ENCODE data around the gene PASK.

DNA sequence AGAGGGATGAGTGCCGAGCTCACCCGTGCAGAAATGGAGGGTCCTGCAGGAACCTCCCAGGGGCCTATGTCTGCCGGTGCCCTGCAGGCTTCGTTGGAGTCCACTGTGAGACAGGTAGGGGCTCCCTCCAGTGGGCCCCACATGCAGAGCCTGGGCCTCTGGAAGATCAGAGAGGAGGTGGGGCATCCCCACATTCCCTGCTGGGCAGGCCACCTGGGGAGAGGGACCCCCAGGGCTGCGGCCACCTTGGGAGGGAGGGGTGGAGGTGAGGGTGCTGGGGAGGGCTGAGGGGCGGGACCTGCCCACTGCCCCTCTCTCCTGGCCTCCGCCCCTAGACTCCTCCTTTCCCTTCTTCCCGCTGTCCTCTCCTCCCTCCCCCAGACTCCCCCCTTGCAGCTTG lies 85.7 kb downstream of the PASK start:
- TF ChIP-seq, protein P1, sequence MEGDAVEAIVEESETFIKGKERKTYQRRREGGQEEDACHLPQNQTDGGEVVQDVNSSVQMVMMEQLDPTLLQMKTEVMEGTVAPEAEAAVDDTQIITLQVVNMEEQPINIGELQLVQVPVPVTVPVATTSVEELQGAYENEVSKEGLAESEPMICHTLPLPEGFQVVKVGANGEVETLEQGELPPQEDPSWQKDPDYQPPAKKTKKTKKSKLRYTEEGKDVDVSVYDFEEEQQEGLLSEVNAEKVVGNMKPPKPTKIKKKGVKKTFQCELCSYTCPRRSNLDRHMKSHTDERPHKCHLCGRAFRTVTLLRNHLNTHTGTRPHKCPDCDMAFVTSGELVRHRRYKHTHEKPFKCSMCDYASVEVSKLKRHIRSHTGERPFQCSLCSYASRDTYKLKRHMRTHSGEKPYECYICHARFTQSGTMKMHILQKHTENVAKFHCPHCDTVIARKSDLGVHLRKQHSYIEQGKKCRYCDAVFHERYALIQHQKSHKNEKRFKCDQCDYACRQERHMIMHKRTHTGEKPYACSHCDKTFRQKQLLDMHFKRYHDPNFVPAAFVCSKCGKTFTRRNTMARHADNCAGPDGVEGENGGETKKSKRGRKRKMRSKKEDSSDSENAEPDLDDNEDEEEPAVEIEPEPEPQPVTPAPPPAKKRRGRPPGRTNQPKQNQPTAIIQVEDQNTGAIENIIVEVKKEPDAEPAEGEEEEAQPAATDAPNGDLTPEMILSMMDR (IDR thresholded peaks at IDR 0.05) = no peak
- TF ChIP-seq TCF7L2 (IDR thresholded peaks at IDR 0.05; ENCODE audit: low read depth, low read length) = no peak
- TF ChIP-seq POLR2AphosphoS5 (IDR thresholded peaks at IDR 0.05; ENCODE audit: low read depth, low read length) = no peak
- TF ChIP-seq, protein P2, sequence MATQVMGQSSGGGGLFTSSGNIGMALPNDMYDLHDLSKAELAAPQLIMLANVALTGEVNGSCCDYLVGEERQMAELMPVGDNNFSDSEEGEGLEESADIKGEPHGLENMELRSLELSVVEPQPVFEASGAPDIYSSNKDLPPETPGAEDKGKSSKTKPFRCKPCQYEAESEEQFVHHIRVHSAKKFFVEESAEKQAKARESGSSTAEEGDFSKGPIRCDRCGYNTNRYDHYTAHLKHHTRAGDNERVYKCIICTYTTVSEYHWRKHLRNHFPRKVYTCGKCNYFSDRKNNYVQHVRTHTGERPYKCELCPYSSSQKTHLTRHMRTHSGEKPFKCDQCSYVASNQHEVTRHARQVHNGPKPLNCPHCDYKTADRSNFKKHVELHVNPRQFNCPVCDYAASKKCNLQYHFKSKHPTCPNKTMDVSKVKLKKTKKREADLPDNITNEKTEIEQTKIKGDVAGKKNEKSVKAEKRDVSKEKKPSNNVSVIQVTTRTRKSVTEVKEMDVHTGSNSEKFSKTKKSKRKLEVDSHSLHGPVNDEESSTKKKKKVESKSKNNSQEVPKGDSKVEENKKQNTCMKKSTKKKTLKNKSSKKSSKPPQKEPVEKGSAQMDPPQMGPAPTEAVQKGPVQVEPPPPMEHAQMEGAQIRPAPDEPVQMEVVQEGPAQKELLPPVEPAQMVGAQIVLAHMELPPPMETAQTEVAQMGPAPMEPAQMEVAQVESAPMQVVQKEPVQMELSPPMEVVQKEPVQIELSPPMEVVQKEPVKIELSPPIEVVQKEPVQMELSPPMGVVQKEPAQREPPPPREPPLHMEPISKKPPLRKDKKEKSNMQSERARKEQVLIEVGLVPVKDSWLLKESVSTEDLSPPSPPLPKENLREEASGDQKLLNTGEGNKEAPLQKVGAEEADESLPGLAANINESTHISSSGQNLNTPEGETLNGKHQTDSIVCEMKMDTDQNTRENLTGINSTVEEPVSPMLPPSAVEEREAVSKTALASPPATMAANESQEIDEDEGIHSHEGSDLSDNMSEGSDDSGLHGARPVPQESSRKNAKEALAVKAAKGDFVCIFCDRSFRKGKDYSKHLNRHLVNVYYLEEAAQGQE (IDR thresholded peaks at IDR 0.05; ENCODE audit: insufficient read depth in 1 of 2, low read depth in 2 of 2, low read length in 1 of 2) = no peak
- TF ChIP-seq SIN3A (IDR thresholded peaks at IDR 0.05; ENCODE audit: borderline replicate concordance, insufficient read depth, low read depth, low read length) = no peak
